GM18526 (cell line): Measurements from ENCODE around the gene RAD1.

ENCODE experiments used
- POLR2A ChIP-seq: IDR thresholded peaks from 3 replicates; pipeline ENCODE4 v1.6.1; 2011; ENCODE audit not compliant: insufficient read length; ENCODE audit errors: extremely low read depth

RAD1 gene

DNA sequence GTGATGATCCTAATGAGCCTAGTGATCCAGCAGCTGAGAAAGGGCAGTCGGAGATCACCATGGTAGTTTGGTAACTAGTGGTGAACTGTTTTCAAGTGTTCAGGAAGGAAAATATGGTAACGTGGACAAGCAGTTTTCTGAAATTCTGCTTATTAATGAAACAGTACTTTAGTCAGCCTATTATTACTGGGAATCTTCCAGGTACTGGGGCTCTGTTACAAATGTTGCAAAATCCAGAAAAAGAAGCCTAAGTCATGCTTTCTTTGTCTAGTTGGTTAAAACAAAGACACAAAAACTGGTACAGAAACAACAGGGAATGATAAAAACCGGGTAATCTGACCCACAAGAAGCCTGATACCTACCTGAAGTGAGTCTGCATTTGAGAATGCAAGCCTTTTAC lies 58.1 kb downstream of the RAD1 start:
- TF ChIP-seq POLR2A, result no peak
